Activated CD4-positive, CD25-positive, alpha-beta regulatory T cell treated with anti-CD3 and anti-CD28 coated beads, Interleukin-2, amount 50 U/mL, for 72 hours (primary cell): ENCODE results near the gene KRT6A.
"Not testable (repeated sequence)": the region's sequence is repeated elsewhere in the genome, so short reads cannot be mapped to it uniquely, and the experiment has no call there.

Experiments
- DNase-seq: peaks from one replicate; pipeline ENCODE4 v3.0.0; 2021

KRT6A gene

DNA sequence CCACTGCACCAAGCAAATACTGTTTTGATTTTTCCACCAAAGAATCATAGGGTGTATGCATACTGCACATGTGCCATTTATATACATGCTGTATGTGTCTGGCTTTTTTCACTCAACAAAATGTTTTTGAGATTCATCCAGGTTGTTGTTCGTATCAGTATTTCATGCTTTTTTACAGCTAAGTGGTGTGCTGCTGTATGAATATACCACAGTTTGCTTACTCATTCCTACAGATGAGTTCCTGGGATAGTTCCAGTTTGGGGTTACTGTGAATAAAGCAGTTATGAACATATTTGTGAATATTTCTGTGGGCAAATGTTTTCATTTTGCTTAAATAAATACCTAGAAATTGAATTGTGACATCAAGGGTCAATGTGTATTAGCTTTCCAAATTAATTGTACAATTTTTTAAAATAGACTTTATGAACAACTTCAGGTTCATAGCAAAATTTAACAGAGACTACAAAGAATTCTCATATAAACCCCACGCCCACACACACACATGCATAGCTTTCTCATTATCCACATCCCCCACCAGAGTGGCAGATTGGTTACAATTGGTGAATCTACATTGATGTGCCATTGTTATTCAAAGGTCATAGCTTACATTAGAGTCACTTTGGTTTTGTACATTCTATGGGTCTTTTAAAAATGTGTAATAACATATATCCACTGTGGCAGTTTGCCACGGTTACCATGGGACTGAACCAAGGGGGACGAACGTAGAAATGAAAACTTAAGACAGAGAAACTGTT, 6.9 kb upstream of the KRT6A start:
- DNase-seq, result no peak

- DNase-seq, result no peak
Observed at GRCh38 chr12:52498946-52499345, 5.9 kb upstream of the KRT6A start.

GRCh38 chr12:52497975-52498374, 4.9 kb upstream of the KRT6A start:
- DNase-seq, result no peak

- no peak for DNase-seq
Observed at GRCh38 chr12:52496590-52497071, 3.6 kb upstream of the KRT6A start.

DNA sequence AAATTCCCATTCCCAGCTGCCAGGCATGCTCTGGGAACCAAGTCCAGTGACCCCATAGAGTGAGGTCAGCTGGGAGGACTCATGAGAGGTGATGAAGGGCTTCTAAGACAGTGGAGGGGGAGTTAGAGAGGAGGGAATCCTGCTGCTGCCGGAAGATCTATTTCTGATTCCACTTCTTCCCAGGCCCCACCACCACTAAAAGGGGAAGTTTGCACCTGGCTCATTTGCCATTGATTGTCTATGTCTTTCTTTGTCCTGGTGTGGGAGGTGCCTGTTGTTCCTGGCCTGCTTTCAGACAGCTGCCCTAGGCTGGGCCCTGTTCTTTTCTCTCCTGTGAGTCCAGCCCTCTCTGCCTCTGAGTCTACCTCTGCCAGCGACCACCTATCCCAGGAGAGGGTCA, 3.0 kb upstream of the KRT6A start:
- DNase-seq, result no peak

DNA sequence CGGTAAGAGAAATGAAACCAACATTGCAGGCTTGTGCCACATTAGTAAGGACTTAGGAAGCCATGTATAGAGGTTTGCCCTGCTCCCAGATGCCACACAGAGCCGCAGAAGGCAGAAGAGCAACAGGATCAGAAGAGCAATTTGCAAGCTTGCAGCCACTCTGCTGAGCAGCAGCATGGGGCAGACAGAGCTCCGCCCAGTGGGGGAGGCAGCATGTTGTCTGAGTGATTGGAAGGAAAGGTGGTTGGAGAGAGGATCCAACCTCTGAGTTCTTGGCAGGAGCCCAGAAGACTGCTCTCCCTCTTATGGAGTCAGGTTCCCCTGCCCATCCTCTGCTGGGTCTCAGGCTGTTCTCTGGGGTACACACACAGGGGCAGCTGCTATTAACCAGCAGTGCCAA, 2.3 kb upstream of the KRT6A start:
- no peak for DNase-seq

DNA sequence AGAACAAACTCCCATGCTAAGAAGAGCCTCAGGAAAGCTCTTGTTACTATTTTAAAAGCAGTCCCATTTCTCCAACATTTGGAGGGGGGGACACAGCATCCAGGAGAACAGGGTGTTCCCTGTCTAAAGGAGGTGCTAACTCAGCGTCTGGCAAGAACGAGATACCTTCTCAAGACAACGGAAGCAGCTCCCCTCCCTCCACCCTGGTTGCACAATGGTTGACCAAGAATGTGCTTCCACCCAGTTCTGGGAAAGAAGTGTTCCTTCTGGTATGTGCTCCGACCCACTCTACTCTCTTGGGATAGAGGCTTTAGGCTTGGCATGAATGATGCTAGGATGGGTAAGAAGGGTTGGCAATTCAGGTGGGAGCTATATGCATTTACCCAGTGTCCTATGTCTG, 1.5 kb upstream of the KRT6A start:
- no peak for DNase-seq

GRCh38 chr12:52494100-52494499, 1.0 kb upstream of the KRT6A start:
- DNase-seq, result no peak

GRCh38 chr12:52492405-52492804, 652 bp downstream of the KRT6A start:
- not testable (repeated sequence) for DNase-seq

DNA sequence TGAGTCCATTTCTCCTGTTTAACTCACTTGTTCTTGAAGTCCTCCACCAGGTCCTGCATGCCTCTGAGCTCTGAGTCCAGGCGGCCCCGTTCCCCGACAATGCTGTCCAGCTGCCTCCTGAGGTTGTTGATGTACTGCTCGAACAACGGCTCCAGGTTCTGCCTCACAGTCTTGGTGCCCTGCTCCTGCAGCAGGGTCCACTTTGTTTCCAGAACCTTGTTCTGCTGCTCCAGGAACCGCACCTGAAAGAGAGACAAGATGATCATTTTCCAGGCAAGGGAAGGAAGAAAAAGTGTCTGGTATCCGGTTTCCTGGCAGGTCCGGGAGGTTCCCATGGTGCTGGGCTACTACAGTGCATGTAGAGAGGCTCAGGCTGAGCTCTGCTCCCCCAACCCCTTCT, 1.6 kb downstream of the KRT6A start:
- not testable (repeated sequence) for DNase-seq

DNA sequence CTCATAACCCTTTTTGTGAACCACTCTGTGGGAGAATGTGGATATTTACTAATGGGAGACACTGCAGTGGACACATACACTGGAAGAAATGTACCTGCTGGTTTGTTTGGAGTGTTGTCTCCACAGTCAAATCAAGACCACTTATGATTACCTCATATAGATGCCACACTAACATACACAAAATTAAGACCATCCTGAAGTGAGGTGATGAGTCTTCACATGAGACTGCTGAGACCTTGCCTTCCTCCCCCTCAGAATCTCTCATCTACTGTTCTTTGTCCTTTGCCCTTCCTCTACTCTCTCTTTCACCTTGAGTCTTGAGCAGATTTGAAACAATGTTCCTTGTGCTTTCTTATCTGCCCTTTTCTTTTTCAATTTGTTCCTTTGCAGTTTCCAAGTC, 4.3 kb downstream of the KRT6A start:
- no peak for DNase-seq

DNA sequence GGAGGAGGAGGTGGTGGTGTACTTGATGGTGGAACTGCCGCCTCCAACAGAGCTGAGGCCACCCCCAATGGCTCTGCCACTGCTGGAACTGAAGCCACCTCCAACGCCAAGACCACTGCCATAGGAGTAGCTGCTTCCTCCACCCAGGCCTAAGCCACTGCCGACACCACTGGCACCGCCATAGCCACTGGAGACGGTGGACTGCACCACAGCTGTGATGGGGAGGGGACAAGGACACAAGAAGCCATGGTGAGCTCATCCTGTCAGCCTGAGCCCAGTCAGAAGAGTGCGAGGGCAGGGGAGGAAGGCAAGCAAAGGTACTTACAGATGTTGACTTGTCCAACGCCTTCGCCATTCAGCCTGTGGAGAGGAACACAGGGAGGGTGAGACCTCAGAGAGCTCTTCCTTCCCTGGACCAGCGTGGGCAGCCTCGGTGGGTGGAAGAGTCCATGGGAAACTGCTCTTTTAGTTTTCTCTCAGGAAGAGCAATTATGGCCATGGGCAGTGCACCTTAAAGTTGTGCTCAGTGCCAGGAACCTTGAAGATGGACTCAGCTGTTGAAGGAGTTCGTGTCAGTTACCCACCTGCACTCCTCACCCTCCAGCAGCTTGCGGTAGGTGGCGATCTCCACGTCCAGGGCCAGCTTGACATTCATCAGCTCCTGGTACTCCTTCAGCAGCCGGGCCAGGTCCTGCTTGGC, 5.2 kb downstream of the KRT6A start:
- not testable (repeated sequence) for DNase-seq

- no peak for DNase-seq
Observed at GRCh38 chr12:52487211-52487610, 5.8 kb downstream of the KRT6A start.

DNA sequence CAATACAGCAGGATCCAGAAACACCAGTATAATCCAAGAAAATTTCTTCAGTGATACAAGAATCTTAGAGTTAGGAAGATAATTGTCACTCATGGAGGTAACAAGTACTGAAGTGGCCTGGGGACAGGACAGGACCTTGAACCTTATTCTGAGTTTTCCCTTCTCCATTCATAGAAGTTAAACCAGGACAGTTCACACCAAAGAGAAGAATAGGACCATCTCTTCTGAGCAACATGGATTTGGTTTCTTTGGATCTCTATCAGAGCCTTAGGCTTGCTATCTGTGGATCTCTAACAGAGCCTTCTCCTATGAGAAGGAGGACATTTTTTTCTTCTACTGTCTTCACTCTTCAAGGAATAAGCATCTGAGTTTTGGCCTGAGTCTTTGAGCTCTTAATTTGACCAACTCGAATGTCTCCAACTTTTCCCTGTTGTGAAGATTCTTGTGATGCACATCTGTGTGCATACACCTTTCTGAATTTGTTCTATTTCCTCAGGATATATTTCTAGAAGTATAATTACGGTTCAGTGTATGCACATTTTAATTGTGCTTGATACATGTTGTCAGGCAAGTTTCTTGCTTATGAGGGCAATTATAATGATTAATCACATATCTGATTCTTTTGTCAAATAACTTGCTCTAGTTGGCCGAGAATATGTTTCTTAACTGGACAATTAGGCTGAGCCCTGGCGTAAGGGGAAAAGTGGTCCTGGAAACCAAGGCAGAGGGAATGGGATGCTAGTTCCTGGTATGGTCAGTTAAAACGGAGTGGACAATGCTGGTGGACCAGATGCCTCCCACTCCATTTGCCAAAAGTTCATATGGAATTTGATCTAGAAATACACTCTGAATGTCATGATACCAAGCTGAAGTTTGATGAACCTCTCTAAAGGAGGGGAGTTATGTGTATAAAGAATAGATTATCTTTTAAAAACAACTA, 6.6 kb downstream of the KRT6A start:
- DNase-seq, result no peak

GRCh38 chr12:52480073-52480472, 13.0 kb downstream of the KRT6A start:
- DNase-seq, result no peak

DNA sequence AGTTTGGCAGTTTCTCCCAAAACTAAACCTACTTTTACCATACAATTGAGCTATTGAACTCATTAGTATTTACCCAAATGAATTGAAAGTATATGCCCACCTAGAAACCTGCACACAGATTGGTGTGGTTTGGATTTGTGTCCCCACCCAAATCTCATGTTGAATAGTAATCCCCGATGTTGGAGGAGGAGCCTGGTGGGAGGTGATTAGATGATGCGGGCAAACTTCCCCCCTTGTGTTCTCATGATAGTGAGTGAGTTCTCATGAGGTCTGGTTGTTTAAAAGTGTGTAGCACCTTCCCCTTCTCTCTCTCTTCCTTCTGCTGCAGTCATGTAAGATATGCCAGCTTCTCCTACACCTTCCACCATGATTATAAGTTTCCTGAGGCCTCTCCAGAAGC, 15.4 kb downstream of the KRT6A start:
- no peak for DNase-seq

DNA sequence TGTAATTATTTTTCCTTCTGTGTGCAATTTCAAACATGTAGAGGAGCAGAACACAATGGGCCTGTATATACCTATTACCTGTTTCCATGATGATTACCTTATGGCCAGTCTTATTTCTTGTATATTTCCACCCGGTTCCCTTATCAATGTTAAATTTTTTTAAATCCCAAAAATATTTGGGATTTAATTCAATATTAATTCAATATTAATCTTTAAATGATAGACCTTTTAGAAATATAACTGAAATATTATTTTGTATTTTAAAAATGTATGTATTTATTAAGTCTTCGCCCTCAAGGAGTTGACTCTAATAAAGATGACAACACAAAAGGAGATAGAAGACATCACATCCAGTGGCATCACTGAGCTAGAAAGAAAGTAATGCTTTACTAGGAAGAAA, 18.8 kb downstream of the KRT6A start:
- no peak for DNase-seq

GRCh38 chr12:52473768-52474167, 19.3 kb downstream of the KRT6A start, which contains the start of gene KRT6C:
Gene KRT6C, minus strand, starts transcription at chr12:52473805. Its CDS starts 68 bp downstream, at chr12:52473737.
- DNase-seq, result no peak

- DNase-seq, result no peak
Observed at GRCh38 chr12:52469853-52470252, 23.2 kb downstream of the KRT6A start.

DNA sequence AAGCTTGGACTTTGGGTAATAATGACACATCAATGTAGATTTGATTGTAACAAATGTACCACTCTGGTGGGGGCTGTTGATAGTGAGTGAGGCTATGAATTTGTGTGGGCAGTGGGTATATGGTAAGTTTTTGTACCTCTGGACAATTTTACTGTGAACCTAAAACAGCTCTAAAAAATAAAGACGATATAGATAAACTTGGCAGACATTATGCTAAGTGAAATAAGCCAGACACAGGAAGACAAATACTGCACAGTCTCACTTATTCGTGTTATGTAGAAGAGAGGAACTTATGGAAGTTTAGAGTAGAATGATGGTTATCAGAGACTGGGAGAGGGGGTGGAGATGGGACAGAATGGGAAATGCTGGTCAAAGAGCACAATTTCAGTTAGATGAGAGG, 28.2 kb downstream of the KRT6A start:
- DNase-seq, result no peak

- DNase-seq, result no peak
Observed at GRCh38 chr12:52461693-52462092, 31.4 kb downstream of the KRT6A start.

DNA sequence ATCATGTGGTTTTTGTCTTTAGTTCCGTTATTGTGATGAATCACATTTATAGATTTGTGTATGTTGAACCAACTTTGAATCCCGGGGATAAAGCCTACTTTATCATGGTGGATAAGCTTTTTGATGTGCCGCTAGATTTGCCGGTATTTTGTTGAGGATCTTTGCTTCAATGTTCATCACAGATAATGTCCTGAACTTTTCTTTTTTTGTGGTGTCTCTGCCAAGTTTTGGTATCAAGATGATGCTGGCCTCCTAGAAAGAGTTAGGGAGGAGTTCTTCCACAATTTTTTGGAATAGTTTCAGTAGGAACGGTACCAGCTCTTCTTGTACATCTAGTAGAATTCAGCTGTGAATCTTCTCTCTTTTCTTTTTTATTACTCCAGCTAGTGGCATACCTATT, 34.2 kb downstream of the KRT6A start:
- DNase-seq, result no peak

DNA sequence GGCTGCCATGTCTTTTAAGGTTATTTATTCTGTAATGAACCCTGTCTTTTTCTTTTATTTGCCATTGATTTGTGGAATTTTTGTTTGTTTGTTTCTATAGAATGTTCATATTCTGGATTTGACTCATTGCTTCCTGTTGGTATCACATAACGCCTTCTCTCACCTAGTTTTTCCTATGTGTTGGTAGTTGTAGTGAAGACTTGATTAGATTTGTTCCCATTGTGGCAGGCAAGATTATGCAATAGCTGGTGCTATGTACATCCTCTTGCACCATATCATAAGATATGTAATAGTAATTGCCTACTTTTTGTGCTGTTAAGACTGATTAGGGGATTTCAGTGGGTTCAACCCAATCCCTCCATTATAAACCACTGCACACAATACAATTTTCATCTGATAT, 37.2 kb downstream of the KRT6A start:
- DNase-seq, result no peak
